Measurements from ENCODE around the gene SPDYE2B. TPM values are rescaled to one million over a fixed set of nuclear protein-coding genes. Genes with fewer than 3 reads are reported as not detected.
A peak's percentile ranks its signal among the peaks of the same experiment; 100 is the strongest.
"Not testable (repeated sequence)": the region's sequence is repeated elsewhere in the genome, so short reads cannot be mapped to it uniquely, and the experiment has no call there.

Gene SPDYE2B, protein sequence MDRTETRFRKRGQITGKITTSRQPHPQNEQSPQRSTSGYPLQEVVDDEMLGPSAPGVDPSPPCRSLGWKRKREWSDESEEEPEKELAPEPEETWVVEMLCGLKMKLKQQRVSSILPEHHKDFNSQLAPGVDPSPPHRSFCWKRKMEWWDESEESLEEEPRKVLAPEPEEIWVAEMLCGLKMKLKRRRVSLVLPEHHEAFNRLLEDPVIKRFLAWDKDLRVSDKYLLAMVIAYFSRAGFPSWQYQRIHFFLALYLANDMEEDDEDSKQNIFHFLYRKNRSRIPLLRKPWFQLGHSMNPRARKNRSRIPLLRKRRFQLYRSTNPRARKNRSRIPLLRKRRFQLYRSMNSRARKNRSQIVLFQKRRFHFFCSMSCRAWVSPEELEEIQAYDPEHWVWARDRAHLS
- total RNA-seq: not detected
- not detected for polyA plus RNA-seq

GRCh38 chr7:102649924-102650323, at the start of gene SPDYE2B:
SPDYE2B (plus strand) TSS chr7:102650319; CDS start chr7:102652349, 2,030 bp downstream.
- H3K27ac Mint-ChIP-seq; POLR2A ChIA-PET (ENCODE audit: partially characterized antibody); H3K9me3 Mint-ChIP-seq; H3K4me1 ChIP-seq (ENCODE audit: insufficient read depth, low read length); H3K36me3 Mint-ChIP-seq; H3K27ac ChIP-seq (ENCODE audit: low read depth, low read length); H3K4me1 Mint-ChIP-seq; H3K27me3 Mint-ChIP-seq; H3K4me3 Mint-ChIP-seq; H3K36me3 ChIP-seq (ENCODE audit: insufficient read depth, low read length); CTCF ChIA-PET (ENCODE audit: partially characterized antibody); intact Hi-C loops (cut with micrococcal nuclease); H3K9me3 ChIP-seq (ENCODE audit: control insufficient read depth in 1 of 2, low read length in 2 of 2); H3K27me3 ChIP-seq (ENCODE audit: insufficient read depth, low read length); DNase-seq; H3K4me3 ChIP-seq (ENCODE audit: low read length in 2 of 2): not testable (repeated sequence)

DNA sequence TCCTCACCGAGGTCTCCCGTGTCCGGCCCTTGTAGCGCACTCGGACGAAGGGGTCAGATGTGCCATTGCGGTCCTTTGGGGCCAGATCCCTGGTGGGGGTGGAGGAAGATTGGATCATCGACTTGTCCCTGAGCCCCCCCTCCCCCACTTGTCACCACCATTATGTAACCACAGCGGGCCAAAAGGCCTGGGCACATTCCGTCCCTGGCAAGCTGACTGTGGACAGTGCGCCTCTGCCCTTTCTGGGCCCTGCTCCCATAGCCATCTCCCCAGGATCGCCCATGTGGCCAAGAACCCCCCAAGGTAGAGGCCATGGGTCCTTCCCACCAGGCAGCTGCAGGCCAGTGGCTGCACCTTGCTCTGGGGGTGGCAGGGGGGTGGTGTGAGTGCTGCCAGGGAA, 47.8 kb upstream of the SPDYE2B start:
- H3K4me3 ChIP-seq (ENCODE audit: low read length in 2 of 2); POLR2A ChIA-PET (ENCODE audit: partially characterized antibody); H3K4me1 Mint-ChIP-seq; H3K27ac Mint-ChIP-seq; H3K27ac ChIP-seq (ENCODE audit: low read depth, low read length); H3K36me3 Mint-ChIP-seq; H3K36me3 ChIP-seq (ENCODE audit: insufficient read depth, low read length); H3K4me3 Mint-ChIP-seq; H3K9me3 ChIP-seq (ENCODE audit: control insufficient read depth in 1 of 2, low read length in 2 of 2); intact Hi-C loops (cut with micrococcal nuclease); H3K9me3 Mint-ChIP-seq; DNase-seq; H3K27me3 Mint-ChIP-seq; CTCF ChIA-PET (ENCODE audit: partially characterized antibody); H3K4me1 ChIP-seq (ENCODE audit: insufficient read depth, low read length); H3K27me3 ChIP-seq (ENCODE audit: insufficient read depth, low read length): not testable (repeated sequence)

- H3K36me3 ChIP-seq (ENCODE audit: insufficient read depth, low read length); H3K27ac ChIP-seq (ENCODE audit: low read depth, low read length); DNase-seq; H3K36me3 Mint-ChIP-seq; H3K4me1 Mint-ChIP-seq; H3K4me3 ChIP-seq (ENCODE audit: low read length in 2 of 2); intact Hi-C loops (cut with micrococcal nuclease); H3K4me3 Mint-ChIP-seq; H3K9me3 ChIP-seq (ENCODE audit: control insufficient read depth in 1 of 2, low read length in 2 of 2); H3K27me3 Mint-ChIP-seq; H3K4me1 ChIP-seq (ENCODE audit: insufficient read depth, low read length); POLR2A ChIA-PET (ENCODE audit: partially characterized antibody); H3K9me3 Mint-ChIP-seq; CTCF ChIA-PET (ENCODE audit: partially characterized antibody); H3K27me3 ChIP-seq (ENCODE audit: insufficient read depth, low read length); H3K27ac Mint-ChIP-seq: not testable (repeated sequence)
These were observed 45.5 kb upstream of the SPDYE2B start for GRCh38 chr7:102604431-102605145.

DNA sequence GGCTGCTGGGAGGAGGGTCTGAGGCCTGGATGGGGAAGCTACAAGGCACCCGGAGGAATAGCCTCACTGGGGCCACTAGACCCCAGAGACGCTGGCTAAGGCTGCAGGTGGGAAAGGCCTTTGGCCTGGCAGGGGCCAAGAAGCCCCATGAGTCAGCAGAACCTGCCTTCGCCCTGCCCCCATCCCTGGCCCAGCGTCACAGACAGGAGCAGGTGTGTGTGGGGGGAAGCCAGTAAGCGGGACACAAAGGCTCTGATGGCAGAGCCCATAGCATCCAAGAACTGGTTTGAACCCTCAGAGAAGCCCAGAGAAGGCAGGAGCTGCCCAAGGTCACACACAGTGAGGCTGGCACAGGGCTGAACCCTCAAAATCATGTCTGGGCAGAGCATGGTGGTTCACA, 43.3 kb upstream of the SPDYE2B start:
- H3K36me3 ChIP-seq (ENCODE audit: insufficient read depth, low read length); H3K27me3 Mint-ChIP-seq; H3K9me3 ChIP-seq (ENCODE audit: control insufficient read depth in 1 of 2, low read length in 2 of 2); H3K4me3 Mint-ChIP-seq; H3K27ac ChIP-seq (ENCODE audit: low read depth, low read length); H3K27me3 ChIP-seq (ENCODE audit: insufficient read depth, low read length); H3K4me1 ChIP-seq (ENCODE audit: insufficient read depth, low read length); POLR2A ChIA-PET (ENCODE audit: partially characterized antibody); H3K27ac Mint-ChIP-seq; H3K4me3 ChIP-seq (ENCODE audit: low read length in 2 of 2); CTCF ChIA-PET (ENCODE audit: partially characterized antibody); intact Hi-C loops (cut with micrococcal nuclease); DNase-seq; H3K9me3 Mint-ChIP-seq; H3K4me1 Mint-ChIP-seq; H3K36me3 Mint-ChIP-seq: not testable (repeated sequence)

DNA sequence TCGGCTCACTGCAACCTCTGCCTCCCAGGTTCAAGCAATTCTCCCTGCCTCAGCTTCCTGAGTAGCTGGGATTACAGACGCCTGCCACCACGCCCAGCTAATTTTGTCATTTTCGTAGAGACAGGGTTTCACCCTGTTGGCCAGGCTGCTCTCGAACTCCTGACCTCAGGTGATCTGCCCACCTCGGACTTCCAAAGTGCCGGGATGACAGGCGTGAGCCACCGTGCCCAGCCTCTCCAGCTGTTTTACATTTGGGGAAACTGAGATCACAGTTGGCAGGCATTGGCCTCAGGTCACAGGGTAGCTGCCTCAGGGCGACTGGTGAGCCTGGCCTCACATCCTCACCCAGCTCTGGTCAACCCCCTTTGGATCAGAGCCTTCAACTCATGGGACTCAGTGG, 40.4 kb upstream of the SPDYE2B start:
- H3K9me3 Mint-ChIP-seq; H3K9me3 ChIP-seq (ENCODE audit: control insufficient read depth in 1 of 2, low read length in 2 of 2); DNase-seq; POLR2A ChIA-PET (ENCODE audit: partially characterized antibody); intact Hi-C loops (cut with micrococcal nuclease); H3K4me3 Mint-ChIP-seq; H3K4me1 Mint-ChIP-seq; H3K27ac Mint-ChIP-seq; CTCF ChIA-PET (ENCODE audit: partially characterized antibody); H3K27me3 Mint-ChIP-seq; H3K36me3 Mint-ChIP-seq; H3K27ac ChIP-seq (ENCODE audit: low read depth, low read length); H3K4me1 ChIP-seq (ENCODE audit: insufficient read depth, low read length); H3K27me3 ChIP-seq (ENCODE audit: insufficient read depth, low read length); H3K36me3 ChIP-seq (ENCODE audit: insufficient read depth, low read length); H3K4me3 ChIP-seq (ENCODE audit: low read length in 2 of 2): not testable (repeated sequence)

DNA sequence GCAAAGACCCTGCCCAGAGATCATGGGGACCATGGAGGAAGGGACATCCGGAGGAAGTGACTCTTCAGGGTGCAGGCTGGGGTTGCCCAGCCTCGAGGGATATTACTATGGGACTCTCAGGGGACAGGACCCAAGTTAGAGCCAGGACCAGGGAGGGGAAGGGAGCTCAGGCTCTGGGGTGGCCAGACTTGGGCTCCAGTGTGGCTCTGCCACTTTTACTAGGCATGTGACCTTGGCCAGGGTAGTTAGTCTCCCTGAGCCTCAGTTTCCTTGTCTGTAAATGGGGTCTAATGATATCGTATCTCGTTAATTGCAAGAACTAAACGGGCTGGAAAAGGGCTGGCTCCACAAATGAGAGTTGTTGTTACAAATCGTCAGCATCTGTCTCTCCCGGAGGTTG, 39.7 kb upstream of the SPDYE2B start:
- H3K27me3 ChIP-seq (ENCODE audit: insufficient read depth, low read length); H3K27ac ChIP-seq (ENCODE audit: low read depth, low read length); CTCF ChIA-PET (ENCODE audit: partially characterized antibody); H3K4me1 Mint-ChIP-seq; H3K27me3 Mint-ChIP-seq; H3K4me1 ChIP-seq (ENCODE audit: insufficient read depth, low read length); H3K27ac Mint-ChIP-seq; H3K4me3 ChIP-seq (ENCODE audit: low read length in 2 of 2); intact Hi-C loops (cut with micrococcal nuclease); H3K36me3 ChIP-seq (ENCODE audit: insufficient read depth, low read length); DNase-seq; H3K9me3 Mint-ChIP-seq; POLR2A ChIA-PET (ENCODE audit: partially characterized antibody); H3K9me3 ChIP-seq (ENCODE audit: control insufficient read depth in 1 of 2, low read length in 2 of 2); H3K36me3 Mint-ChIP-seq: not testable (repeated sequence)
- H3K4me3 Mint-ChIP-seq: peak overlapping the region in 2 of 8 donors; percentile 32 to 52

DNA sequence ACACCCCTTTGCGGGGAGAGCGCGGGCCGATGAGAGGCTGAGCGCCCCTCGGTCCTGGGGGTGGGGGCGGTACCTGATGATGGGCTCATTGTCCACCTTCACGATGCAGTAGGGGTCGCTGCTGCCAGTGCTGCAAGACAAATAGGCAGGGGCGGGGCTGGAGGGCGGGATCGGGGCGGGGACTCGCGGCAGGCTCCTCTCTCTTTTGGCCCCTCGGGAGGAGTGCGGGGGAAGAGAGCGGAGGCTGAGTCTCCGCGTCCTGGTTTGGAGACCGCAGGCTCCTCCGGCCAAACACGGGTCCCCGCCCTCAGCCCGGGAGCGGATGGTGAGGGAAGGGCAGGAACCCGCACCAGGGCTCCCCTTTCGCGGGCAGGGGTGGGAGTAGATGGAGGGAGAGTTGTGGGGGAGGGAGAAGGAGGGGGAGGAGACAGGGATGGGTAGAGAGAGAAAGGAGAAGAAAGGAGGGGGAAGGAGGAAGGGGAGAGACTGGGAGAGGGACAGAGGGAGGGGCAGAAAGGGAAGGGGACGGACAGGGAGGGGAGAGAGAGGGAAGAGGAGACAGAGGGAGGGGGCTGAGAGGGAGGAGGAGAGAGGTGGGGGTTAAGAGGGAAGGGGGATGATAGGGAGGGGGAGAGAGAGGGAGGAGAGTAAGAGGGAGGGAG, 39.0 kb upstream of the SPDYE2B start:
- POLR2A ChIA-PET (ENCODE audit: partially characterized antibody); H3K9me3 Mint-ChIP-seq; DNase-seq; intact Hi-C loops (cut with micrococcal nuclease); H3K4me1 ChIP-seq (ENCODE audit: insufficient read depth, low read length); H3K27me3 ChIP-seq (ENCODE audit: insufficient read depth, low read length); H3K27ac ChIP-seq (ENCODE audit: low read depth, low read length); H3K27ac Mint-ChIP-seq; H3K4me1 Mint-ChIP-seq; H3K4me3 ChIP-seq (ENCODE audit: low read length in 2 of 2); H3K9me3 ChIP-seq (ENCODE audit: control insufficient read depth in 1 of 2, low read length in 2 of 2); H3K36me3 ChIP-seq (ENCODE audit: insufficient read depth, low read length); CTCF ChIA-PET (ENCODE audit: partially characterized antibody); H3K27me3 Mint-ChIP-seq; H3K36me3 Mint-ChIP-seq; H3K4me3 Mint-ChIP-seq: not testable (repeated sequence)
